Measurements from ENCODE around the gene DCLK2.
"Not testable (repeated sequence)": the region's sequence is repeated elsewhere in the genome, so short reads cannot be mapped to it uniquely, and the experiment has no call there.

DCLK2 gene

GRCh38 chr4:150160473-150160872, 82.2 kb downstream of the DCLK2 start:
- Histone ChIP-seq H3K9ac (ENCODE audit: low read depth, low read length) (no peak overlapping the region), H3K27me3 (ENCODE audit: insufficient read depth, low read length) (no peaks in the 10 kb centered on the region), H3K4me1 (ENCODE audit: insufficient read depth, low read length) (no peaks in the 10 kb centered on the region), H3K27ac (ENCODE audit: low read length) (no peak overlapping the region), H3K4me3 (ENCODE audit: low read length) (no peak overlapping the region), H3K9me3 (ENCODE audit: insufficient read depth, low read depth, low read length) (no peaks in the 10 kb centered on the region), H3K36me3 (ENCODE audit: insufficient read depth, low read depth, low read length) (no peaks in the 10 kb centered on the region)

GRCh38 chr4:150161109-150161508, 82.9 kb downstream of the DCLK2 start:
- Histone ChIP-seq H3K4me3 (ENCODE audit: low read length) (no peak overlapping the region), H3K4me1 (ENCODE audit: insufficient read depth, low read length) (no peaks in the 10 kb centered on the region), H3K27ac (ENCODE audit: low read length) (no peak overlapping the region), H3K27me3 (ENCODE audit: insufficient read depth, low read length) (no peaks in the 10 kb centered on the region), H3K36me3 (ENCODE audit: insufficient read depth, low read depth, low read length) (no peaks in the 10 kb centered on the region), H3K9me3 (ENCODE audit: insufficient read depth, low read depth, low read length) (no peaks in the 10 kb centered on the region), H3K9ac (ENCODE audit: low read depth, low read length) (no peak overlapping the region)

GRCh38 chr4:150162020-150162419, 83.8 kb downstream of the DCLK2 start:
- not testable (repeated sequence) for H3K4me3 ChIP-seq (ENCODE audit: low read length); H3K27me3 ChIP-seq (ENCODE audit: insufficient read depth, low read length); H3K9ac ChIP-seq (ENCODE audit: low read depth, low read length); H3K4me1 ChIP-seq (ENCODE audit: insufficient read depth, low read length); H3K27ac ChIP-seq (ENCODE audit: low read length); H3K9me3 ChIP-seq (ENCODE audit: insufficient read depth, low read depth, low read length); H3K36me3 ChIP-seq (ENCODE audit: insufficient read depth, low read depth, low read length)

GRCh38 chr4:150164055-150164454, 85.8 kb downstream of the DCLK2 start:
- H3K9ac ChIP-seq (ENCODE audit: low read depth, low read length), result no peak overlapping the region
- no peaks in the 10 kb centered on the region for H3K36me3 ChIP-seq (ENCODE audit: insufficient read depth, low read depth, low read length)
- no peak overlapping the region for H3K27ac ChIP-seq (ENCODE audit: low read length)
- H3K4me1 ChIP-seq (ENCODE audit: insufficient read depth, low read length), result no peaks in the 10 kb centered on the region
- H3K9me3 ChIP-seq (ENCODE audit: insufficient read depth, low read depth, low read length), result no peaks in the 10 kb centered on the region
- no peak overlapping the region for H3K4me3 ChIP-seq (ENCODE audit: low read length)
- no peaks in the 10 kb centered on the region for H3K27me3 ChIP-seq (ENCODE audit: insufficient read depth, low read length)

- Histone ChIP-seq H3K4me3 (ENCODE audit: low read length) (no peak overlapping the region), H3K27me3 (ENCODE audit: insufficient read depth, low read length) (no peaks in the 10 kb centered on the region), H3K4me1 (ENCODE audit: insufficient read depth, low read length) (no peaks in the 10 kb centered on the region), H3K27ac (ENCODE audit: low read length) (no peak overlapping the region), H3K9me3 (ENCODE audit: insufficient read depth, low read depth, low read length) (no peaks in the 10 kb centered on the region), H3K36me3 (ENCODE audit: insufficient read depth, low read depth, low read length) (no peaks in the 10 kb centered on the region), H3K9ac (ENCODE audit: low read depth, low read length) (no peak overlapping the region)
These were observed 86.8 kb downstream of the DCLK2 start for GRCh38 chr4:150164956-150165629.

GRCh38 chr4:150167054-150167453, 88.8 kb downstream of the DCLK2 start:
- Histone ChIP-seq H3K9me3 (ENCODE audit: insufficient read depth, low read depth, low read length) (no peaks in the 10 kb centered on the region), H3K9ac (ENCODE audit: low read depth, low read length) (no peak overlapping the region), H3K36me3 (ENCODE audit: insufficient read depth, low read depth, low read length) (no peaks in the 10 kb centered on the region), H3K27ac (ENCODE audit: low read length) (no peak overlapping the region), H3K27me3 (ENCODE audit: insufficient read depth, low read length) (no peaks in the 10 kb centered on the region), H3K4me1 (ENCODE audit: insufficient read depth, low read length) (no peaks in the 10 kb centered on the region), H3K4me3 (ENCODE audit: low read length) (no peak overlapping the region)

GRCh38 chr4:150173432-150173861, 95.2 kb downstream of the DCLK2 start:
- no peaks in the 10 kb centered on the region for H3K4me1 ChIP-seq (ENCODE audit: insufficient read depth, low read length)
- H3K27me3 ChIP-seq (ENCODE audit: insufficient read depth, low read length), result no peaks in the 10 kb centered on the region
- no peak overlapping the region for H3K27ac ChIP-seq (ENCODE audit: low read length)

GRCh38 chr4:150173982-150174398, 95.7 kb downstream of the DCLK2 start:
- Histone ChIP-seq H3K9ac (ENCODE audit: low read depth, low read length) (no peak overlapping the region), H3K36me3 (ENCODE audit: insufficient read depth, low read depth, low read length) (no peaks in the 10 kb centered on the region), H3K4me1 (ENCODE audit: insufficient read depth, low read length) (no peaks in the 10 kb centered on the region), H3K9me3 (ENCODE audit: insufficient read depth, low read depth, low read length) (no peaks in the 10 kb centered on the region), H3K27me3 (ENCODE audit: insufficient read depth, low read length) (no peaks in the 10 kb centered on the region), H3K4me3 (ENCODE audit: low read length) (no peak overlapping the region), H3K27ac (ENCODE audit: low read length) (no peak overlapping the region)

More at GRCh38 chr4:150173432-150173861, 95.2 kb downstream of the DCLK2 start:
- Histone ChIP-seq H3K9me3 (ENCODE audit: insufficient read depth, low read depth, low read length) (no peaks in the 10 kb centered on the region), H3K4me3 (ENCODE audit: low read length) (no peak overlapping the region), H3K36me3 (ENCODE audit: insufficient read depth, low read depth, low read length) (no peaks in the 10 kb centered on the region), H3K9ac (ENCODE audit: low read depth, low read length) (no peak overlapping the region)

GRCh38 chr4:150176547-150176946, 98.3 kb downstream of the DCLK2 start:
- H3K9ac ChIP-seq (ENCODE audit: low read depth, low read length), result no peak overlapping the region
- H3K27ac ChIP-seq (ENCODE audit: low read length), result no peak overlapping the region

GRCh38 chr4:150178161-150178560, 99.9 kb downstream of the DCLK2 start:
- H3K9me3 ChIP-seq (ENCODE audit: insufficient read depth, low read depth, low read length), result no peaks in the 10 kb centered on the region
- no peak overlapping the region for H3K9ac ChIP-seq (ENCODE audit: low read depth, low read length)
- no peaks in the 10 kb centered on the region for H3K36me3 ChIP-seq (ENCODE audit: insufficient read depth, low read depth, low read length)
- H3K4me1 ChIP-seq (ENCODE audit: insufficient read depth, low read length), result no peaks in the 10 kb centered on the region
- H3K4me3 ChIP-seq (ENCODE audit: low read length), result no peak overlapping the region
- H3K27me3 ChIP-seq (ENCODE audit: insufficient read depth, low read length), result no peaks in the 10 kb centered on the region
- no peak overlapping the region for H3K27ac ChIP-seq (ENCODE audit: low read length)

More at GRCh38 chr4:150176547-150176946, 98.3 kb downstream of the DCLK2 start:
- Histone ChIP-seq H3K4me1 (ENCODE audit: insufficient read depth, low read length) (no peaks in the 10 kb centered on the region), H3K36me3 (ENCODE audit: insufficient read depth, low read depth, low read length) (no peaks in the 10 kb centered on the region), H3K9me3 (ENCODE audit: insufficient read depth, low read depth, low read length) (no peaks in the 10 kb centered on the region), H3K27me3 (ENCODE audit: insufficient read depth, low read length) (no peaks in the 10 kb centered on the region), H3K4me3 (ENCODE audit: low read length) (no peak overlapping the region)

- H3K36me3 ChIP-seq (ENCODE audit: insufficient read depth, low read depth, low read length), result no peaks in the 10 kb centered on the region
- no peaks in the 10 kb centered on the region for H3K9me3 ChIP-seq (ENCODE audit: insufficient read depth, low read depth, low read length)
- H3K9ac ChIP-seq (ENCODE audit: low read depth, low read length), result no peak overlapping the region
- H3K4me3 ChIP-seq (ENCODE audit: low read length), result no peak overlapping the region
- no peaks in the 10 kb centered on the region for H3K4me1 ChIP-seq (ENCODE audit: insufficient read depth, low read length)
- no peaks in the 10 kb centered on the region for H3K27me3 ChIP-seq (ENCODE audit: insufficient read depth, low read length)
- no peak overlapping the region for H3K27ac ChIP-seq (ENCODE audit: low read length)
These were observed 103.3 kb downstream of the DCLK2 start for GRCh38 chr4:150181536-150181935.

GRCh38 chr4:150182794-150183193, 104.5 kb downstream of the DCLK2 start:
- H3K9ac ChIP-seq (ENCODE audit: low read depth, low read length), result no peak overlapping the region
- no peaks in the 10 kb centered on the region for H3K27me3 ChIP-seq (ENCODE audit: insufficient read depth, low read length)
- H3K27ac ChIP-seq (ENCODE audit: low read length), result no peak overlapping the region
- H3K4me3 ChIP-seq (ENCODE audit: low read length), result no peak overlapping the region
- no peaks in the 10 kb centered on the region for H3K4me1 ChIP-seq (ENCODE audit: insufficient read depth, low read length)
- H3K9me3 ChIP-seq (ENCODE audit: insufficient read depth, low read depth, low read length), result no peaks in the 10 kb centered on the region
- H3K36me3 ChIP-seq (ENCODE audit: insufficient read depth, low read depth, low read length), result no peaks in the 10 kb centered on the region

All from iPS-20b (cell line).